Ectodermal cell (in vitro differentiated cells): Measurements from ENCODE around the gene ABCA7.

Experiments used
- H3K27ac ChIP-seq: 2 replicates; pipeline ENCODE4 v1.7.0; 2013; ENCODE audit warnings: mild to moderate bottlenecking, low read depth, low read length; ENCODE audit not compliant: insufficient read depth, poor library complexity, severe bottlenecking
- H3K27me3 ChIP-seq: 2 replicates; pipeline ENCODE4 v1.7.0; 2013; ENCODE audit warnings: mild to moderate bottlenecking, low read length; ENCODE audit not compliant: insufficient read depth, control insufficient read depth, poor library complexity, severe bottlenecking
- H3K36me3 ChIP-seq: one replicate; pipeline ENCODE4 v1.7.0; 2013; ENCODE audit warnings: low read length; ENCODE audit not compliant: control insufficient read depth, insufficient read depth
- H3K4me1 ChIP-seq: one replicate; pipeline ENCODE4 v1.7.0; 2013; ENCODE audit warnings: low read length; ENCODE audit not compliant: control insufficient read depth, insufficient read depth
- H3K4me3 ChIP-seq: 2 replicates; pipeline ENCODE4 v1.7.0; 2013; ENCODE audit warnings: low read depth, low read length, control low read depth; ENCODE audit not compliant: insufficient read depth
- H3K9me3 ChIP-seq: 2 replicates; pipeline ENCODE4 v1.7.0; 2013; ENCODE audit warnings: mild to moderate bottlenecking, low read length, moderate library complexity; ENCODE audit not compliant: control insufficient read depth
- WGBS, 2 experiments: methylation state at CpG; one replicate each; pipeline ENCODE4 v1.1.7; 2013; ENCODE audit warnings: missing lambda C conversion rate in 2 of 2; 5-methylcytosine and 5-hydroxymethylcytosine counted together

Gene ABCA7

GRCh38 chr19:1049800-1050199 is 9.9 kb downstream of the ABCA7 start:
- Histone ChIP-seq H3K4me3 (no peak overlapping the region), H3K27ac (no peak overlapping the region), H3K9me3 (no peaks in the 10 kb centered on the region), H3K27me3 (no peaks in the 10 kb centered on the region), H3K4me1 (no peaks in the 10 kb centered on the region), H3K36me3 (no peaks in the 10 kb centered on the region)
- WGBS, 2 experiments, result 65 to 69% methylated on average over 7 of the region's 11 CpGs

DNA sequence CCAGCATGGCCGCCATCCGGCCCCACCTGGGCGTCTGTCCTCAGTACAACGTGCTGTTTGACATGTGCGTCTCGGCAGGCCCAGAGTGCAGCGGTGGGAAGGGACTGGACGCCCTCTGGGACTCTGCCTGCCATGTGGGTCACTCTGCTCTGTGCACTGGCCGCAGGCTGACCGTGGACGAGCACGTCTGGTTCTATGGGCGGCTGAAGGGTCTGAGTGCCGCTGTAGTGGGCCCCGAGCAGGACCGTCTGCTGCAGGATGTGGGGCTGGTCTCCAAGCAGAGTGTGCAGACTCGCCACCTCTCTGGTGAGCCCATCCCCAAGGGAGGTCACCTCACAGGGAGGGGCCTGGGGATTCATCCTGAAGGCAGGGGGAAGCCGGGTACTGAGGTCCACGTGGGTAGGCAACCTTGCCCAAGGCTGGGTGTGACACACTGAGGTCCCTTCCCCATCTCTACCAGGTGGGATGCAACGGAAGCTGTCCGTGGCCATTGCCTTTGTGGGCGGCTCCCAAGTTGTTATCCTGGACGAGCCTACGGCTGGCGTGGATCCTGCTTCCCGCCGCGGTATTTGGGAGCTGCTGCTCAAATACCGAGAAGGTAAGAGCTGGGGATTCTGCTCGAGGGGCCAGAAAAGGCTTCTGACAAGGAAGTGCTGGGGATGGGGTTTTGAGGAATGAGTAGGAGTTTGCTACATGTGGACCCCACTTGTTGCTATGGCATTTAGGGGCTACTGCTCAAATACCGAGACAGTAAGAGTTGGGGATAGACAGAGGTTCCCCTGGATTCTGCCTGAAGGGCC is 11.3 kb downstream of the ABCA7 start:
- WGBS, 2 experiments, result 73 to 74% methylated on average over 31 of the region's 31 CpGs
- Histone ChIP-seq H3K27me3 (no peaks in the 10 kb centered on the region), H3K27ac (no peak overlapping the region), H3K4me3 (no peak overlapping the region), H3K9me3 (no peaks in the 10 kb centered on the region), H3K36me3 (peaks cover 4% of the 10 kb centered on the region), H3K4me1 (no peaks in the 10 kb centered on the region)

- Histone ChIP-seq H3K27ac (no peak overlapping the region), H3K36me3 (peaks cover 7% of the 10 kb centered on the region), H3K27me3 (no peaks in the 10 kb centered on the region), H3K4me3 (no peak overlapping the region), H3K4me1 (no peaks in the 10 kb centered on the region), H3K9me3 (no peaks in the 10 kb centered on the region)
- WGBS, 2 experiments, result 76% methylated on average over 17 of the region's 17 CpGs
Observed at GRCh38 chr19:1051791-1052190, 11.9 kb downstream of the ABCA7 start.

DNA sequence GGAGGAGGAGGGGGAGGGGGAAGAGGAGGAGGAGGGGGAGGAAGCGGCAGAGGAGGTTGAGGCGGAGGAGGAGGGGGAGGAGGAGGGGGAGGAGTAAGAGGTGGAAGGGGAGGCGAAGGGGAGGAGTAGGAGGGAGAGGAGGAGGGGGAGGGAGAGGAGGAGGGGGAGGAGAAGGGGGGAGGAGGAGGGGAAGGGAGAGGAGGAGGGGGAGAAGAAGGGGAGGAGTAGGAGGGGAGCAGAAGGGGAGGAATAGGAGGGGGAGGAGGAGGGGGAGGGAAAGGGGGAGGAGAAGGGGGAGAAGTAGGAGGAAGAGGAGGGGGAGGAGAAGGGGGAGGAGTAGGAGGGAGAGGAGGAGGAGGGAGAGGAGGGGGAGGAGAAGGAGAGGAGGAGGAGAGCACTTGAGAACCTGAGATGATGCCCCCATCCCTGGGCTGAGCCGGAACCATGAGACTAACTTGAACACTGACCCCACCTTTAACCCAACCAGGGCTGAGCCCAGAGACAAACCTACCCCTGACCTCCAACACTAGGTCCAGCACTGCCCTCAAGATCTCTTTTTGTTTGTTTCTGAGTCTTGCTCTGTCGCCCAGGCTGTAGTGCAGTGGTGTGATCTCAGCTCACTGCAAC is 12.6 kb downstream of the ABCA7 start:
- no peaks in the 10 kb centered on the region for H3K4me1 ChIP-seq
- H3K36me3 ChIP-seq, result peaks cover 10% of the 10 kb centered on the region
- WGBS, 2 experiments, result 78 to 89% methylated on average over 2 to 3 of the region's 5 CpGs
- no peaks in the 10 kb centered on the region for H3K9me3 ChIP-seq
- H3K4me3 ChIP-seq, result no peak overlapping the region
- H3K27ac ChIP-seq, result no peak overlapping the region
- H3K27me3 ChIP-seq, result no peaks in the 10 kb centered on the region

DNA sequence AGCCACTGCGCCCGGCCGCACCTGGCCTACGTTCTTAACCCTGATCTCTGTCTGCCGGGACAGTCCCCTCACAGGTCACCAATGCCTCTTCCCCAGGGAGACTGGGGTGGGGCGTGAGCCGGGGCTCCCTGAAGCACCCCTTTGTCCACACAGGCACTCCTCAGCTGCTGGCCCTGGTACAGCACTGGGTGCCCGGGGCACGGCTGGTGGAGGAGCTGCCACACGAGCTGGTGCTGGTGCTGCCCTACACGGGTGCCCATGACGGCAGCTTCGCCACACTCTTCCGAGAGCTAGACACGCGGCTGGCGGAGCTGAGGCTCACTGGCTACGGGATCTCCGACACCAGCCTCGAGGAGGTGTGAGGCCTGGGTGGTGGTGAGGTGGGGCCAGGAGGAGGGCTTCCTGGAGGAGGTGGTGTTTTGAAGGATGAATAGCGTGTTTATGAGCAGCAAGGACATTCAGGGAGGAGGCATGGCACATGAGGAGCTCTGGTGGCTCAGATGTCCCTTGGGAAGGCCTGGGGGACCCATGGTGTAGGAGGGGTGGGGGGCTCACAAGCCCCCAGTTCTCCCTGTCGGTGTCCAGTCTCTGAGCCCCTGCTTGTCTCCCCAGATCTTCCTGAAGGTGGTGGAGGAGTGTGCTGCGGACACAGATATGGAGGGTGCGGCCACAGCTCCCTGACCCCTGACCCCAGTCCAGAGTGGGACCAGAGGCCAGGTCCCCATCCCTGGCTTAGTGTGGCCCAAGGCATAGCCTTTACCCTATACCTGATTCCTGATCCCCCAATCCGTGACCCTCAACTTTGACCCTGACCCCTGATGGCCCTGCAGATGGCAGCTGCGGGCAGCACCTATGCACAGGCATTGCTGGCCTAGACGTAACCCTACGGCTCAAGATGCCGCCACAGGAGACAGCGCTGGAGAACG is 13.5 kb downstream of the ABCA7 start:
- no peak overlapping the region for H3K27ac ChIP-seq
- H3K27me3 ChIP-seq, result no peaks in the 10 kb centered on the region
- H3K4me3 ChIP-seq, result no peak overlapping the region
- 93 to 94% methylated on average over 31 of the region's 31 CpGs for WGBS, 2 experiments
- no peaks in the 10 kb centered on the region for H3K9me3 ChIP-seq
- H3K36me3 ChIP-seq, result peaks cover 10% of the 10 kb centered on the region
- H3K4me1 ChIP-seq, result no peaks in the 10 kb centered on the region

GRCh38 chr19:1054102-1055027 is 14.5 kb downstream of the ABCA7 start:
- Histone ChIP-seq H3K4me3 (no peak overlapping the region), H3K36me3 (peaks cover 10% of the 10 kb centered on the region), H3K27me3 (no peaks in the 10 kb centered on the region), H3K27ac (no peak overlapping the region), H3K4me1 (no peaks in the 10 kb centered on the region), H3K9me3 (no peaks in the 10 kb centered on the region)
- 95 to 96% methylated on average over 28 of the region's 28 CpGs for WGBS, 2 experiments

- Histone ChIP-seq H3K9me3 (no peaks in the 10 kb centered on the region), H3K4me3 (no peak overlapping the region), H3K4me1 (no peaks in the 10 kb centered on the region), H3K36me3 (peaks cover 10% of the 10 kb centered on the region), H3K27ac (no peak overlapping the region), H3K27me3 (no peaks in the 10 kb centered on the region)
- 92% methylated on average over 14 of the region's 14 CpGs for WGBS, 2 experiments
Observed at GRCh38 chr19:1055028-1055425, 15.1 kb downstream of the ABCA7 start.

DNA sequence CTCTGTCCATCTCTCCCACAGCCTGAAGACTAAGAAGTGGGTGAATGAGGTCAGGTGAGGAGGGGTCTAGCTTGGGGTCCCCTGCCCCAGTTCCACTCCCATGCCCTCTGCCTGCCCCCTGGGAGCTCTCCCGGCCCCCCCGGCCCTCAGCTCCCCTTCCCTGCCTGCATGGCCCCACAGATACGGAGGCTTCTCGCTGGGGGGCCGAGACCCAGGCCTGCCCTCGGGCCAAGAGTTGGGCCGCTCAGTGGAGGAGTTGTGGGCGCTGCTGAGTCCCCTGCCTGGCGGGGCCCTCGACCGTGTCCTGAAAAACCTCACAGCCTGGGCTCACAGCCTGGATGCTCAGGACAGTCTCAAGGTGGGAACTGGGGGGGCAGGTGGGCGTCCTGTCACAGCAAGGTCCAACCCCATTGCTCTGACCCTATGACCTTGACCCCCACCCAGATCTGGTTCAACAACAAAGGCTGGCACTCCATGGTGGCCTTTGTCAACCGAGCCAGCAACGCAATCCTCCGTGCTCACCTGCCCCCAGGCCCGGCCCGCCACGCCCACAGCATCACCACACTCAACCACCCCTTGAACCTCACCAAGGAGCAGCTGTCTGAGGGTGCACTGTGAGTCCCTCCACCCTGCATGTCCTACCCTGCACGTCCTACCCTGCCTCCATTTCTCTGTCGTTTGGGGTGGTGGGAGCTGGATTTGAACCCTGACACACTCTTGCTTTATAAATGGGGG is 16.1 kb downstream of the ABCA7 start:
- Histone ChIP-seq H3K4me1 (no peaks in the 10 kb centered on the region), H3K27ac (no peak overlapping the region), H3K4me3 (no peak overlapping the region), H3K27me3 (no peaks in the 10 kb centered on the region), H3K9me3 (no peaks in the 10 kb centered on the region), H3K36me3 (peaks cover 10% of the 10 kb centered on the region)
- WGBS, 2 experiments, result 93 to 94% methylated on average over 20 of the region's 20 CpGs
